Measurements from ENCODE around the gene NCAM1. TPM values are rescaled to one million over a fixed set of nuclear protein-coding genes. Genes with fewer than 3 reads are reported as not detected.

NCAM1 gene
- polyA plus RNA-seq, 1 donor (not counting 4 experiments of a cell fraction or from before 2014, with no cell fraction given), result 0.04 TPM

- Histone ChIP-seq H3K36me3 (ENCODE audit: control insufficient read depth in 2 of 2, extremely low read depth in 1 of 2, insufficient read depth in 2 of 2, low read length in 2 of 2) (no peaks in the 10 kb centered on the region), H3K27me3 (ENCODE audit: control insufficient read depth, extremely low read depth, insufficient read depth, low read length) (peaks cover 3% of the 10 kb centered on the region), H3K9me1 (ENCODE audit: control insufficient read depth, extremely low read depth, insufficient read depth, low read length) (no peaks in the 10 kb centered on the region), H3K4me2 (ENCODE audit: control insufficient read depth, extremely low read depth, insufficient read depth, low read depth, low read length) (no peak overlapping the region), H3K9me3 (ENCODE audit: control insufficient read depth, low read depth, low read length) (no peaks in the 10 kb centered on the region), H4K20me1 (ENCODE audit: control insufficient read depth, extremely low read depth, insufficient read depth, low read length) (no peaks in the 10 kb centered on the region), H3K27ac (ENCODE audit: control insufficient read depth, insufficient read depth, low read length) (no peak overlapping the region), H3K4me1 (ENCODE audit: control insufficient read depth, extremely low read depth, insufficient read depth, low read length) (no peaks in the 10 kb centered on the region), H3K4me3 (ENCODE audit: control insufficient read depth in 2 of 3, extremely low read depth in 1 of 3, insufficient read depth in 2 of 3, low read depth in 1 of 3, low read length in 3 of 3) (no peak overlapping the region), H2AFZ (ENCODE audit: control insufficient read depth, low read length) (no peak overlapping the region), H3K9ac (ENCODE audit: control insufficient read depth, extremely low read depth, insufficient read depth, low read length) (no peak overlapping the region), H3K79me2 (ENCODE audit: control insufficient read depth, insufficient read depth, low read length) (no peaks in the 10 kb centered on the region)
- DNase-seq (ENCODE audit: low read depth, low spot score), result no peak
- no peak for TF ChIP-seq CTCF (optimal IDR thresholded peaks at IDR 0.05 in 1 of 3, IDR thresholded peaks at IDR 0.05 in 1 of 3, conservative IDR thresholded peaks at IDR 0.05 in 1 of 3; ENCODE audit: extremely low read depth in 1 of 3, insufficient read depth in 2 of 3, low read length in 3 of 3)
- no peak for TF ChIP-seq EZH2 (IDR thresholded peaks at IDR 0.05; ENCODE audit: low read length)
- FAIRE-seq, result no peak
- dilution Hi-C loops (cut with MboI; ENCODE audit: extremely low pct_ligation_motif_present, low sequenced_read_pairs), result no loop called here
Observed at GRCh38 chr11:112975493-112975892, 14.3 kb downstream of the NCAM1 start.

GRCh38 chr11:112977755-112978154 is 16.5 kb downstream of the NCAM1 start:
- H3K27ac ChIP-seq (ENCODE audit: control insufficient read depth, insufficient read depth, low read length), result no peak overlapping the region
- TF ChIP-seq EZH2 (IDR thresholded peaks at IDR 0.05; ENCODE audit: low read length) (no peak), CTCF (optimal IDR thresholded peaks at IDR 0.05 in 1 of 3, IDR thresholded peaks at IDR 0.05 in 1 of 3, conservative IDR thresholded peaks at IDR 0.05 in 1 of 3; ENCODE audit: extremely low read depth in 1 of 3, insufficient read depth in 2 of 3, low read length in 3 of 3) (no peak)

More at GRCh38 chr11:112977755-112978154, 16.5 kb downstream of the NCAM1 start:
- Histone ChIP-seq H3K4me3 (ENCODE audit: control insufficient read depth in 2 of 3, extremely low read depth in 1 of 3, insufficient read depth in 2 of 3, low read depth in 1 of 3, low read length in 3 of 3) (no peak overlapping the region), H3K4me1 (ENCODE audit: control insufficient read depth, extremely low read depth, insufficient read depth, low read length) (no peaks in the 10 kb centered on the region), H3K9ac (ENCODE audit: control insufficient read depth, extremely low read depth, insufficient read depth, low read length) (no peak overlapping the region), H3K36me3 (ENCODE audit: control insufficient read depth in 2 of 2, extremely low read depth in 1 of 2, insufficient read depth in 2 of 2, low read length in 2 of 2) (no peaks in the 10 kb centered on the region), H4K20me1 (ENCODE audit: control insufficient read depth, extremely low read depth, insufficient read depth, low read length) (no peaks in the 10 kb centered on the region), H3K9me1 (ENCODE audit: control insufficient read depth, extremely low read depth, insufficient read depth, low read length) (no peaks in the 10 kb centered on the region), H3K27me3 (ENCODE audit: control insufficient read depth, extremely low read depth, insufficient read depth, low read length) (no peaks in the 10 kb centered on the region), H3K9me3 (ENCODE audit: control insufficient read depth, low read depth, low read length) (no peaks in the 10 kb centered on the region), H2AFZ (ENCODE audit: control insufficient read depth, low read length) (no peak overlapping the region), H3K4me2 (ENCODE audit: control insufficient read depth, extremely low read depth, insufficient read depth, low read depth, low read length) (no peak overlapping the region), H3K79me2 (ENCODE audit: control insufficient read depth, insufficient read depth, low read length) (no peaks in the 10 kb centered on the region)
- dilution Hi-C loops (cut with MboI; ENCODE audit: extremely low pct_ligation_motif_present, low sequenced_read_pairs), result no loop called here
- no peak for FAIRE-seq
- no peak for DNase-seq (ENCODE audit: low read depth, low spot score)
